Keratinocyte (primary cell): ENCODE data around the gene IKZF1. TPM values are rescaled to one million over a fixed set of nuclear protein-coding genes. Genes with fewer than 3 reads are reported as not detected.

Experiments
- DNase-seq: peaks from one replicate; pipeline ENCODE4 v3.0.0-alpha.2; 2011; ENCODE audit warnings: low read depth, missing footprints, low spot score
- FAIRE-seq: peaks from 2 replicates; lab custom pipeline; 2011; peaks lifted over from hg19 to GRCh38; lab: Jason Lieb, UNC
- H2AFZ ChIP-seq: 2 replicates; pipeline ENCODE4 v1.6.0; 2012; ENCODE audit warnings: low read length, control low read depth, inconsistent platforms; ENCODE audit not compliant: control insufficient read depth
- H3K27ac ChIP-seq: 2 replicates; pipeline ENCODE4 v1.5.1; 2011; ENCODE audit warnings: low read length; ENCODE audit not compliant: control insufficient read depth, insufficient read depth
- H3K27me3 ChIP-seq: 3 replicates; pipeline ENCODE4 v1.6.0; 2011; ENCODE audit warnings: low read length; ENCODE audit not compliant: control insufficient read depth, insufficient read depth; ENCODE audit errors: extremely low read depth
- H3K36me3 ChIP-seq, 2 experiments: 2 replicates in 1 of 2; 3 replicates in 1 of 2; pipeline ENCODE4 v1.5.1; 2011; ENCODE audit warnings: low read length in 2 of 2, mild to moderate bottlenecking in 1 of 2; ENCODE audit not compliant: control insufficient read depth in 2 of 2, insufficient read depth in 2 of 2; ENCODE audit errors: extremely low read depth in 1 of 2
- H3K4me1 ChIP-seq: 3 replicates; pipeline ENCODE4 v1.5.1; 2011; ENCODE audit warnings: low read length; ENCODE audit not compliant: control insufficient read depth, insufficient read depth; ENCODE audit errors: extremely low read depth
- H3K4me2 ChIP-seq: 3 replicates; pipeline ENCODE4 v1.6.0; 2011; ENCODE audit warnings: low read depth, low read length; ENCODE audit not compliant: control insufficient read depth, insufficient read depth; ENCODE audit errors: extremely low read depth
- H3K4me3 ChIP-seq, 3 experiments: fragments of 200-600 bp in 1 of 3; sonication (generic) in 1 of 3; 2 replicates in 2 of 3; 3 replicates in 1 of 3; pipeline ENCODE4 v1.5.1; 2011 to 2016; ENCODE audit warnings: low read length in 3 of 3, mild to moderate bottlenecking in 3 of 3, control low read depth in 2 of 3, inconsistent platforms in 1 of 3, low read depth in 1 of 3, mixed read lengths in 1 of 3, mixed run types in 1 of 3, moderate library complexity in 1 of 3; ENCODE audit not compliant: control insufficient read depth in 2 of 3, insufficient read depth in 2 of 3; ENCODE audit errors: extremely low read depth in 1 of 3
- H3K79me2 ChIP-seq: 2 replicates; pipeline ENCODE4 v1.6.0; 2012; ENCODE audit warnings: low read length; ENCODE audit not compliant: control insufficient read depth, insufficient read depth
- H3K9ac ChIP-seq: 3 replicates; pipeline ENCODE4 v1.6.0; 2011; ENCODE audit warnings: low read length; ENCODE audit not compliant: control insufficient read depth, insufficient read depth; ENCODE audit errors: extremely low read depth
- H3K9me1 ChIP-seq: 3 replicates; pipeline ENCODE4 v1.6.0; 2011; ENCODE audit warnings: low read length; ENCODE audit not compliant: control insufficient read depth, insufficient read depth; ENCODE audit errors: extremely low read depth
- H3K9me3 ChIP-seq: 2 replicates; pipeline ENCODE4 v1.5.1; 2012; ENCODE audit warnings: low read depth, low read length; ENCODE audit not compliant: control insufficient read depth
- H4K20me1 ChIP-seq: 3 replicates; pipeline ENCODE4 v1.6.0; 2011; ENCODE audit warnings: low read length; ENCODE audit not compliant: control insufficient read depth, insufficient read depth; ENCODE audit errors: extremely low read depth
- EZH2 ChIP-seq: IDR thresholded peaks from one replicate; pipeline ENCODE4 v1.6.1; 2012; ENCODE audit warnings: inconsistent platforms, mild to moderate bottlenecking, low read length, moderate library complexity
- dilution Hi-C: fragments of 300-500 bp; cut with MboI; formaldehyde crosslinking; loops from one replicate; pipeline ENCODE4 v1.7.0; 2020; ENCODE audit warnings: low sequenced_read_pairs; ENCODE audit not compliant: extremely low pct_ligation_motif_present
- polyA plus RNA-seq, 5 experiments: library from polyadenylated mRNA; depleted of rRNA in 3 of 5; stranded (reverse) in 3 of 5; stranded (forward) in 1 of 5; unstranded in 1 of 5; fragments of >200 nt; gene quantifications; 1 replicate in 1 of 5; 2 replicates in 3 of 5; 3 replicates in 1 of 5; pipeline versions ENCODE4 v1.2.1 to v1.2.3, GENCODE V29; 2011 to 2012; ENCODE audit warnings: missing spikeins in 2 of 5, low read depth in 1 of 5, low replicate concordance in 1 of 5
- TF ChIP-seq, protein P1 (sequence below), 3 experiments: IDR thresholded peaks in 1 of 3; conservative IDR thresholded peaks in 1 of 3; optimal IDR thresholded peaks in 1 of 3; 2 replicates in 2 of 3; 3 replicates in 1 of 3; pipeline versions ENCODE3 to v1.5.1; 2011; ENCODE audit warnings: low read length in 3 of 3, mild to moderate bottlenecking in 3 of 3, moderate library complexity in 2 of 3, control low read depth in 1 of 3, inconsistent platforms in 1 of 3; ENCODE audit not compliant: insufficient read depth in 2 of 3; ENCODE audit errors: extremely low read depth in 1 of 3

The IKZF1 gene
- polyA plus RNA-seq, 1 donor (not counting 4 experiments of a cell fraction or from before 2014, with no cell fraction given): not detected

DNA sequence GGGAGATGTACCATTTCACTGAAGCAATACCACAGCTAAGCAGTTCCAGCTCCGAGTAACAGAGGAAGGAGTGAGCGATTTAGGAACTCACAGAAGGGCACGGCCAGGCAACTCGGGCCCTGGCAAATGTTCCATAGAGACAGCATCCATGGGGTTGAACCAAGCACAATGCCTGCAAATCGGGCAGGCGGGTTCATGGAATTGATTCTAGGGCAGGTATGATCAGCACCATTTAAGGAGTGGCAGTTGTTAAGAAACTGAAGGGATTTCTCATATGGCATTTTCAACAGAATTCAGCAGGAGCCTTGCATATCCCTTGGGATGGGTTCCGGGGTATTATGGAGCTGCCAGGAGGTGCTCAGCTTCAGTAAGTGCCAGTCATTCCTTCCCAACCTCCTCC lies 66.4 kb downstream of the IKZF1 start:
- Histone ChIP-seq H3K9ac (no peak overlapping the region), H3K4me3 (no peak overlapping the region), H3K27me3 (peaks cover 3% of the 10 kb centered on the region), H3K4me2 (no peak overlapping the region), H3K27ac (no peak overlapping the region), H2AFZ (no peak overlapping the region), H3K79me2 (no peaks in the 10 kb centered on the region), H4K20me1 (no peaks in the 10 kb centered on the region), H3K4me1 (no peaks in the 10 kb centered on the region), H3K9me3 (peaks cover 2% of the 10 kb centered on the region), H3K9me1 (no peaks in the 10 kb centered on the region), H3K36me3 (no peaks in the 10 kb centered on the region)
- no peak for TF ChIP-seq EZH2
- TF ChIP-seq, protein P1, sequence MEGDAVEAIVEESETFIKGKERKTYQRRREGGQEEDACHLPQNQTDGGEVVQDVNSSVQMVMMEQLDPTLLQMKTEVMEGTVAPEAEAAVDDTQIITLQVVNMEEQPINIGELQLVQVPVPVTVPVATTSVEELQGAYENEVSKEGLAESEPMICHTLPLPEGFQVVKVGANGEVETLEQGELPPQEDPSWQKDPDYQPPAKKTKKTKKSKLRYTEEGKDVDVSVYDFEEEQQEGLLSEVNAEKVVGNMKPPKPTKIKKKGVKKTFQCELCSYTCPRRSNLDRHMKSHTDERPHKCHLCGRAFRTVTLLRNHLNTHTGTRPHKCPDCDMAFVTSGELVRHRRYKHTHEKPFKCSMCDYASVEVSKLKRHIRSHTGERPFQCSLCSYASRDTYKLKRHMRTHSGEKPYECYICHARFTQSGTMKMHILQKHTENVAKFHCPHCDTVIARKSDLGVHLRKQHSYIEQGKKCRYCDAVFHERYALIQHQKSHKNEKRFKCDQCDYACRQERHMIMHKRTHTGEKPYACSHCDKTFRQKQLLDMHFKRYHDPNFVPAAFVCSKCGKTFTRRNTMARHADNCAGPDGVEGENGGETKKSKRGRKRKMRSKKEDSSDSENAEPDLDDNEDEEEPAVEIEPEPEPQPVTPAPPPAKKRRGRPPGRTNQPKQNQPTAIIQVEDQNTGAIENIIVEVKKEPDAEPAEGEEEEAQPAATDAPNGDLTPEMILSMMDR (optimal IDR thresholded peaks at IDR 0.05 in 1 of 3, IDR thresholded peaks at IDR 0.05 in 1 of 3, conservative IDR thresholded peaks at IDR 0.05 in 1 of 3; ENCODE audit: extremely low read depth in 1 of 3, insufficient read depth in 2 of 3, low read length in 3 of 3): no peak
- no peak for FAIRE-seq
- DNase-seq: no peak
- dilution Hi-C loops: no loop called here

DNA sequence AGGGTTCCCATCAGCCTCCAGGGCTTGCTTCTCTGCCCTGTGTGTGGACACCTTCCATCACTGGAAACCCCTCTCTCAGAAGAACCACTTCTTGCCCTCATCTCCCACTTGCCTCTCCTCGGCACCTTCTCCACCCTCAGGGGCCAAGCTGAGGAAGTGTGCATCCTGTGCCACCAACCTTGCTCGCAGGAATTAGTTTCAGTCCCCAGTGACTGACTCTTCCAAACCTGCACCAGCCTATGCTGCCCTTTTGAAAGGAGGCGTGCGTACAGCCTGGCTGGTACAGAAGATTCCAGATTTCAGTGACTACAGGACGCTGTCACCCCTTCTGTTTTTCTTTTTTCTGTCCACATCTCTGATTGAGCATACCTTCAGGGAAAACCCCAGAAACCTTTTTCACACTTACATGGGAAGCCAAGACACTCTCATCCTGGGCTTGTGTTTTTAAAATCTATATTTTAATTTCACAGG lies 67.1 kb downstream of the IKZF1 start:
- Histone ChIP-seq H3K4me1 (no peaks in the 10 kb centered on the region), H3K4me2 (no peak overlapping the region), H3K4me3 (no peak overlapping the region), H3K36me3 (no peaks in the 10 kb centered on the region), H3K27ac (no peak overlapping the region), H3K79me2 (no peaks in the 10 kb centered on the region), H3K9me3 (peaks cover 2% of the 10 kb centered on the region), H2AFZ (no peak overlapping the region), H3K27me3 (peaks cover 3% of the 10 kb centered on the region), H4K20me1 (no peaks in the 10 kb centered on the region), H3K9ac (no peak overlapping the region), H3K9me1 (no peaks in the 10 kb centered on the region)
- dilution Hi-C loops: no loop called here
- no peak for DNase-seq
- no peak for TF ChIP-seq EZH2
- TF ChIP-seq, protein P1 (optimal IDR thresholded peaks at IDR 0.05 in 1 of 3, IDR thresholded peaks at IDR 0.05 in 1 of 3, conservative IDR thresholded peaks at IDR 0.05 in 1 of 3; ENCODE audit: extremely low read depth in 1 of 3, insufficient read depth in 2 of 3, low read length in 3 of 3): no peak
- FAIRE-seq: no peak
